Posterior vena cava (tissue), 2 donors: Measurements from ENCODE around the gene OTOF. TPM values are rescaled to one million over a fixed set of nuclear protein-coding genes. Genes with fewer than 3 reads are reported as not detected.

Source experiments
- DNase-seq: peaks from one replicate; pipeline ENCODE4 v3.0.0-alpha.2; 2020; ENCODE audit warnings: low spot score
- intact Hi-C, 2 donors: fragments of 100-400 bp; cut with DNase I; formaldehyde crosslinking; loops; one replicate each; pipeline versions ENCODE4 v1.14.1 to v1.14.2; 2022 to 2023
- total RNA-seq, 2 donors: library from RNA; stranded (reverse); fragmentation: NEBNext Ultra II Directional; extraction: Animal tissue kit (Norgen Biotek cat#: 25700); gene quantifications; one replicate each; pipeline ENCODE4 v1.2.1, GENCODE V29; 2021
- donor health status: DM: yes; HTN: yes; CAD: no.
- donor health status: DM: yes; HTN: yes; CAD: no.

Gene OTOF
- total RNA-seq, 2 donors from 2014 or later: 0.29 to 0.32 TPM

- no peak for DNase-seq
Observed at GRCh38 chr2:26483957-26484565, 6.1 kb upstream of the OTOF start.

GRCh38 chr2:26483516-26483915 is 5.6 kb upstream of the OTOF start:
- no peak for DNase-seq
- intact Hi-C loops: loop anchor here in 1 of 2 donors (10.0 kb wide), 1 partner anchor 1851 kb away; no protein-coding TSS in a partner anchor

More at GRCh38 chr2:26483957-26484565, 6.1 kb upstream of the OTOF start:
- intact Hi-C loops: loop anchor here in 1 of 2 donors (10.0 kb wide), 1 partner anchor 1851 kb away; no protein-coding TSS in a partner anchor

GRCh38 chr2:26483027-26483326 is 5.1 kb upstream of the OTOF start:
- DNase-seq: no peak

GRCh38 chr2:26482211-26483026 is 4.5 kb upstream of the OTOF start:
- intact Hi-C loops: loop anchor here in 1 of 2 donors (10.0 kb wide), 1 partner anchor 1852 kb away; no protein-coding TSS in a partner anchor
- DNase-seq: no peak

More at GRCh38 chr2:26483027-26483326, 5.1 kb upstream of the OTOF start:
- intact Hi-C loops: loop anchor here in 1 of 2 donors (10.0 kb wide), 1 partner anchor 1852 kb away; no protein-coding TSS in a partner anchor

- intact Hi-C loops: loop anchor here in 1 of 2 donors (10.0 kb wide), 1 partner anchor 1853 kb away; no protein-coding TSS in a partner anchor
- DNase-seq: no peak
Observed at GRCh38 chr2:26481706-26482105, 3.8 kb upstream of the OTOF start.

GRCh38 chr2:26480566-26481423 is 2.9 kb upstream of the OTOF start:
- no peak for DNase-seq
- intact Hi-C loops: loop anchor here in 1 of 2 donors (10.0 kb wide), 1 partner anchor 1854 kb away; no protein-coding TSS in a partner anchor

GRCh38 chr2:26479789-26480565 is 2.1 kb upstream of the OTOF start:
- intact Hi-C loops: loop anchor here in 1 of 2 donors (10.0 kb wide), 1 partner anchor 1855 kb away; no protein-coding TSS in a partner anchor
- no peak for DNase-seq

GRCh38 chr2:26479131-26479788 is 1.3 kb upstream of the OTOF start:
- no peak for DNase-seq
- intact Hi-C loops: no loop called here

- intact Hi-C loops: no loop called here
- no peak for DNase-seq
Observed at GRCh38 chr2:26478366-26478765, 442 bp upstream of the OTOF start.

- no peak for DNase-seq
- intact Hi-C loops: no loop called here
Observed at GRCh38 chr2:26477126-26477910, 606 bp downstream of the OTOF start.

- intact Hi-C loops: no loop called here
- no peak for DNase-seq
Observed at GRCh38 chr2:26475832-26476501, 2.0 kb downstream of the OTOF start.

- intact Hi-C loops: no loop called here
- no peak for DNase-seq
Observed at GRCh38 chr2:26475037-26475436, 2.9 kb downstream of the OTOF start.

GRCh38 chr2:26474261-26474785 is 3.6 kb downstream of the OTOF start:
- no peak for DNase-seq
- intact Hi-C loops: no loop called here

GRCh38 chr2:26473796-26474195 is 4.1 kb downstream of the OTOF start:
- DNase-seq: no peak
- intact Hi-C loops: no loop called here

GRCh38 chr2:26472821-26473655 is 4.9 kb downstream of the OTOF start:
- intact Hi-C loops: no loop called here
- no peak for DNase-seq
